Liver (tissue), 9 donors: ENCODE measurements around the gene INHBC. TPM values are rescaled to one million over a fixed set of nuclear protein-coding genes. Genes with fewer than 3 reads are reported as not detected.
A peak's percentile ranks its signal among the peaks of the same experiment; 100 is the strongest.

Source experiments
- DNase-seq: peaks from one replicate; pipeline ENCODE4 v3.0.0-alpha.2; 2017; ENCODE audit warnings: low spot score
- H3K27ac ChIP-seq, 2 donors: one replicate each; pipeline ENCODE4 v1.7.0; 2013; ENCODE audit warnings: inconsistent platforms in 2 of 2, low read length in 2 of 2, control low read depth in 1 of 2, low read depth in 1 of 2, mild to moderate bottlenecking in 1 of 2
- H3K27me3 ChIP-seq, 4 donors: one replicate each; pipeline versions ENCODE4 v1.6.1 to v1.7.0; 2013; ENCODE audit warnings: low read length in 3 of 4, inconsistent platforms in 1 of 4, mild to moderate bottlenecking in 1 of 4, moderate library complexity in 1 of 4; ENCODE audit not compliant: control insufficient read depth in 4 of 4, insufficient read depth in 4 of 4
- H3K36me3 ChIP-seq, 4 donors: one replicate each; pipeline versions ENCODE4 v1.6.1 to v1.7.0; 2013; ENCODE audit warnings: low read length in 3 of 4, mild to moderate bottlenecking in 3 of 4, low read depth in 1 of 4, moderate library complexity in 1 of 4; ENCODE audit not compliant: control insufficient read depth in 4 of 4, insufficient read depth in 3 of 4
- H3K4me1 ChIP-seq, 4 donors: one replicate each; pipeline versions ENCODE4 v1.6.1 to v1.7.0; 2013; ENCODE audit warnings: low read length in 3 of 4, mild to moderate bottlenecking in 3 of 4, moderate library complexity in 1 of 4; ENCODE audit not compliant: control insufficient read depth in 4 of 4, insufficient read depth in 4 of 4
- H3K4me3 ChIP-seq, 3 donors: one replicate each; pipeline versions ENCODE4 v1.6.1 to v1.7.0; 2013; ENCODE audit warnings: low read length in 3 of 3, control low read depth in 1 of 3, low read depth in 1 of 3, mild to moderate bottlenecking in 1 of 3
- H3K9ac ChIP-seq, 2 donors: one replicate each; pipeline ENCODE4 v1.7.0; 2013; ENCODE audit warnings: low read length in 2 of 2, mild to moderate bottlenecking in 2 of 2, moderate library complexity in 2 of 2, control low read depth in 1 of 2, low read depth in 1 of 2
- H3K9me3 ChIP-seq, 4 donors: one replicate each; pipeline versions ENCODE4 v1.6.1 to v1.7.0; 2013; ENCODE audit warnings: low read length in 3 of 4; ENCODE audit not compliant: control insufficient read depth in 4 of 4
- EGR1 ChIP-seq, 2 donors: IDR thresholded peaks; 2 replicates each; pipeline ENCODE4 v1.6.1; 2016 to 2018; ENCODE audit warnings: antibody characterized with exemption in 2 of 2, low read depth in 2 of 2
- FOXA1 ChIP-seq: IDR thresholded peaks from 2 replicates; pipeline ENCODE4 v1.6.1; 2016; ENCODE audit warnings: antibody characterized with exemption
- FOXA2 ChIP-seq: IDR thresholded peaks from 2 replicates; pipeline ENCODE4 v1.6.1; 2016; ENCODE audit warnings: antibody characterized with exemption
- GABPA ChIP-seq, 2 donors: IDR thresholded peaks in 1 of 2; conservative IDR thresholded peaks in 1 of 2; 2 replicates each; pipeline ENCODE4 v1.6.1; 2016; ENCODE audit warnings: antibody characterized with exemption in 2 of 2, mild to moderate bottlenecking in 1 of 2, moderate library complexity in 1 of 2
- HNF4A ChIP-seq, 2 donors: conservative IDR thresholded peaks; 2 replicates each; pipeline ENCODE4 v1.6.1; 2016; ENCODE audit warnings: antibody characterized with exemption in 2 of 2, mild to moderate bottlenecking in 2 of 2
- HNF4G ChIP-seq: IDR thresholded peaks from 2 replicates; pipeline ENCODE4 v1.6.1; 2016; ENCODE audit warnings: antibody characterized with exemption
- JUND ChIP-seq, 2 donors: IDR thresholded peaks; 2 replicates each; pipeline ENCODE4 v1.6.1; 2016; ENCODE audit warnings: antibody characterized with exemption in 2 of 2
- NR2F2 ChIP-seq: IDR thresholded peaks from 2 replicates; pipeline ENCODE4 v1.6.1; 2016; ENCODE audit warnings: antibody characterized with exemption
- RAD21 ChIP-seq, 2 donors: IDR thresholded peaks; 2 replicates each; pipeline ENCODE4 v1.6.1; 2016; ENCODE audit warnings: antibody characterized with exemption in 2 of 2, mild to moderate bottlenecking in 2 of 2
- RXRA ChIP-seq, 2 donors: IDR thresholded peaks; 2 replicates each; pipeline ENCODE4 v1.6.1; 2017 to 2018; ENCODE audit warnings: antibody characterized with exemption in 2 of 2, mild to moderate bottlenecking in 1 of 2
- SP1 ChIP-seq: IDR thresholded peaks from 2 replicates; pipeline ENCODE4 v1.6.1; 2018; ENCODE audit warnings: antibody characterized with exemption, mild to moderate bottlenecking
- TAF1 ChIP-seq: conservative IDR thresholded peaks from 2 replicates; pipeline ENCODE4 v1.6.1; 2016; ENCODE audit warnings: antibody characterized with exemption, mild to moderate bottlenecking
- YY1 ChIP-seq: IDR thresholded peaks from 2 replicates; pipeline ENCODE4 v1.6.1; 2016; ENCODE audit warnings: antibody characterized with exemption, mild to moderate bottlenecking
- WGBS: extraction: QIAGEN DNeasy Blood & Tissue Kit; methylation state at CpG from one replicate; pipeline ENCODE4 v1.1.7; 2013; 5-methylcytosine and 5-hydroxymethylcytosine counted together
- polyA plus RNA-seq, 2 donors: library from polyadenylated mRNA; stranded (reverse) in 1 of 2; unstranded in 1 of 2; fragments of 200-250 nt in 1 of 2; fragments of >200 nt in 1 of 2; fragmentation: Nextera tagmentation in 1 of 2; extraction: Ambion mirVana in 1 of 2; gene quantifications; one replicate each; pipeline versions ENCODE4 v1.2.1 to v1.2.3, GENCODE V29; 2013 to 2015
- total RNA-seq, 2 donors: library from RNA; depleted of rRNA; stranded (reverse); fragments of >200 nt; gene quantifications; one replicate each; pipeline ENCODE4 v1.2.3, GENCODE V29; 2014
- TF ChIP-seq, protein P1 (sequence below): IDR thresholded peaks from 2 replicates; pipeline ENCODE4 v1.6.1; 2016; ENCODE audit warnings: antibody characterized with exemption, mild to moderate bottlenecking
- TF ChIP-seq, protein P2 (sequence below): IDR thresholded peaks from 2 replicates; pipeline ENCODE4 v1.6.1; 2016; ENCODE audit warnings: antibody characterized with exemption
- TF ChIP-seq, protein P3 (sequence below): fragments of 150-350 bp; IDR thresholded peaks from 2 replicates; pipeline ENCODE4 v1.5.1; 2017; ENCODE audit warnings: improper control_type of control experiment, low read depth, low read length; ENCODE audit not compliant: missing input control
- TF ChIP-seq, protein P4 (sequence below): IDR thresholded peaks from 2 replicates; pipeline ENCODE4 v1.6.1; 2016; ENCODE audit warnings: antibody characterized with exemption
- TF ChIP-seq, protein P5 (sequence below): IDR thresholded peaks from 2 replicates; pipeline ENCODE4 v1.6.1; 2016; ENCODE audit warnings: antibody characterized with exemption
- donor health status: healthy.
- donor health status: healthy.
- donor health status: healthy.
- donor health status: healthy.
- donor health status: healthy.

Gene INHBC
- total and polyA plus RNA-seq, 4 donors, result 2.8 to 134 (median 86.7) TPM

DNA sequence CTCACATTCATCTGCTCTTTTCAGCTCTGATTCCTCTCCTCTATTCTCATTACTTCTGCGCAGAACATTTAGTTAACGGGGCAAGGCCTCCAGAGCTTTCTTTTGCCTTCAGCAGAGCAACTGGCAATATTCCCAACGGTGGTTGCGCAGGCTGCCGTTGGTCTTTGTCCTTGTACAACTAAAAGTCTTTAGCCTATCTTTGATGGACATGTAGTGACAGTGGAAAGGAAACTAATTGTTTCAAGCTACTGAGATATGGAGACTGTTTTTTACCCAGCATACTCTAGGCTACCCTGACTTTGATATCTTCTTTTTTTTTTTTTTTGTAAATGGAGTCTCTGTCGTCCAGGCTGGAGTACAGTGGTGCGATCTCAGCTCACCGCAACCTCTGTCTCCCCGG, 16.3 kb upstream of the INHBC start:
- no peak overlapping the region for H3K9ac ChIP-seq
- peak overlapping the region in 1 of 2 donors; percentile 3 for H3K27ac ChIP-seq
- 52% methylated on average over 9 of the region's 9 CpGs for WGBS
- peaks cover 0 to 7% (median 4%) of the 10 kb centered on the region in 4 donors for H3K36me3 ChIP-seq
- no peak for DNase-seq
- no peaks in the 10 kb centered on the region for H3K9me3 ChIP-seq
- H3K4me1 ChIP-seq, result peaks cover 7 to 21% (median 13%) of the 10 kb centered on the region in 4 donors
- TF ChIP-seq EGR1 (IDR thresholded peaks at IDR 0.05; ENCODE audit: low read depth in 2 of 2) (no peak), RAD21 (IDR thresholded peaks at IDR 0.05) (peak; percentile 17 to 43), FOXA1 (no peak), SP1 (peak; percentile 37), HNF4A (conservative IDR thresholded peaks at IDR 0.05) (peak; percentile 69 to 73), GABPA (IDR thresholded peaks at IDR 0.05 in 1 of 2, conservative IDR thresholded peaks at IDR 0.05 in 1 of 2) (no peak), YY1 (peak; percentile 61), NR2F2 (no peak), HNF4G (no peak), TAF1 (no peak), RXRA (IDR thresholded peaks at IDR 0.05) (peak; percentile 8 to 30), FOXA2 (no peak), JUND (IDR thresholded peaks at IDR 0.05) (no peak)
- TF ChIP-seq, protein P1, sequence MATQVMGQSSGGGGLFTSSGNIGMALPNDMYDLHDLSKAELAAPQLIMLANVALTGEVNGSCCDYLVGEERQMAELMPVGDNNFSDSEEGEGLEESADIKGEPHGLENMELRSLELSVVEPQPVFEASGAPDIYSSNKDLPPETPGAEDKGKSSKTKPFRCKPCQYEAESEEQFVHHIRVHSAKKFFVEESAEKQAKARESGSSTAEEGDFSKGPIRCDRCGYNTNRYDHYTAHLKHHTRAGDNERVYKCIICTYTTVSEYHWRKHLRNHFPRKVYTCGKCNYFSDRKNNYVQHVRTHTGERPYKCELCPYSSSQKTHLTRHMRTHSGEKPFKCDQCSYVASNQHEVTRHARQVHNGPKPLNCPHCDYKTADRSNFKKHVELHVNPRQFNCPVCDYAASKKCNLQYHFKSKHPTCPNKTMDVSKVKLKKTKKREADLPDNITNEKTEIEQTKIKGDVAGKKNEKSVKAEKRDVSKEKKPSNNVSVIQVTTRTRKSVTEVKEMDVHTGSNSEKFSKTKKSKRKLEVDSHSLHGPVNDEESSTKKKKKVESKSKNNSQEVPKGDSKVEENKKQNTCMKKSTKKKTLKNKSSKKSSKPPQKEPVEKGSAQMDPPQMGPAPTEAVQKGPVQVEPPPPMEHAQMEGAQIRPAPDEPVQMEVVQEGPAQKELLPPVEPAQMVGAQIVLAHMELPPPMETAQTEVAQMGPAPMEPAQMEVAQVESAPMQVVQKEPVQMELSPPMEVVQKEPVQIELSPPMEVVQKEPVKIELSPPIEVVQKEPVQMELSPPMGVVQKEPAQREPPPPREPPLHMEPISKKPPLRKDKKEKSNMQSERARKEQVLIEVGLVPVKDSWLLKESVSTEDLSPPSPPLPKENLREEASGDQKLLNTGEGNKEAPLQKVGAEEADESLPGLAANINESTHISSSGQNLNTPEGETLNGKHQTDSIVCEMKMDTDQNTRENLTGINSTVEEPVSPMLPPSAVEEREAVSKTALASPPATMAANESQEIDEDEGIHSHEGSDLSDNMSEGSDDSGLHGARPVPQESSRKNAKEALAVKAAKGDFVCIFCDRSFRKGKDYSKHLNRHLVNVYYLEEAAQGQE, result peak; percentile 22
- TF ChIP-seq, protein P2, sequence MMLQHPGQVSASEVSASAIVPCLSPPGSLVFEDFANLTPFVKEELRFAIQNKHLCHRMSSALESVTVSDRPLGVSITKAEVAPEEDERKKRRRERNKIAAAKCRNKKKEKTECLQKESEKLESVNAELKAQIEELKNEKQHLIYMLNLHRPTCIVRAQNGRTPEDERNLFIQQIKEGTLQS, result no peak
- TF ChIP-seq, protein P3, sequence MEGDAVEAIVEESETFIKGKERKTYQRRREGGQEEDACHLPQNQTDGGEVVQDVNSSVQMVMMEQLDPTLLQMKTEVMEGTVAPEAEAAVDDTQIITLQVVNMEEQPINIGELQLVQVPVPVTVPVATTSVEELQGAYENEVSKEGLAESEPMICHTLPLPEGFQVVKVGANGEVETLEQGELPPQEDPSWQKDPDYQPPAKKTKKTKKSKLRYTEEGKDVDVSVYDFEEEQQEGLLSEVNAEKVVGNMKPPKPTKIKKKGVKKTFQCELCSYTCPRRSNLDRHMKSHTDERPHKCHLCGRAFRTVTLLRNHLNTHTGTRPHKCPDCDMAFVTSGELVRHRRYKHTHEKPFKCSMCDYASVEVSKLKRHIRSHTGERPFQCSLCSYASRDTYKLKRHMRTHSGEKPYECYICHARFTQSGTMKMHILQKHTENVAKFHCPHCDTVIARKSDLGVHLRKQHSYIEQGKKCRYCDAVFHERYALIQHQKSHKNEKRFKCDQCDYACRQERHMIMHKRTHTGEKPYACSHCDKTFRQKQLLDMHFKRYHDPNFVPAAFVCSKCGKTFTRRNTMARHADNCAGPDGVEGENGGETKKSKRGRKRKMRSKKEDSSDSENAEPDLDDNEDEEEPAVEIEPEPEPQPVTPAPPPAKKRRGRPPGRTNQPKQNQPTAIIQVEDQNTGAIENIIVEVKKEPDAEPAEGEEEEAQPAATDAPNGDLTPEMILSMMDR, result no peak
- TF ChIP-seq, protein P4, sequence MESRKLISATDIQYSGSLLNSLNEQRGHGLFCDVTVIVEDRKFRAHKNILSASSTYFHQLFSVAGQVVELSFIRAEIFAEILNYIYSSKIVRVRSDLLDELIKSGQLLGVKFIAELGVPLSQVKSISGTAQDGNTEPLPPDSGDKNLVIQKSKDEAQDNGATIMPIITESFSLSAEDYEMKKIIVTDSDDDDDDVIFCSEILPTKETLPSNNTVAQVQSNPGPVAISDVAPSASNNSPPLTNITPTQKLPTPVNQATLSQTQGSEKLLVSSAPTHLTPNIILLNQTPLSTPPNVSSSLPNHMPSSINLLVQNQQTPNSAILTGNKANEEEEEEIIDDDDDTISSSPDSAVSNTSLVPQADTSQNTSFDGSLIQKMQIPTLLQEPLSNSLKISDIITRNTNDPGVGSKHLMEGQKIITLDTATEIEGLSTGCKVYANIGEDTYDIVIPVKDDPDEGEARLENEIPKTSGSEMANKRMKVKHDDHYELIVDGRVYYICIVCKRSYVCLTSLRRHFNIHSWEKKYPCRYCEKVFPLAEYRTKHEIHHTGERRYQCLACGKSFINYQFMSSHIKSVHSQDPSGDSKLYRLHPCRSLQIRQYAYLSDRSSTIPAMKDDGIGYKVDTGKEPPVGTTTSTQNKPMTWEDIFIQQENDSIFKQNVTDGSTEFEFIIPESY, result no peak
- TF ChIP-seq, protein P5, sequence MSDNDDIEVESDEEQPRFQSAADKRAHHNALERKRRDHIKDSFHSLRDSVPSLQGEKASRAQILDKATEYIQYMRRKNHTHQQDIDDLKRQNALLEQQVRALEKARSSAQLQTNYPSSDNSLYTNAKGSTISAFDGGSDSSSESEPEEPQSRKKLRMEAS, result no peak
- no peaks in the 10 kb centered on the region for H3K27me3 ChIP-seq
- no peak overlapping the region for H3K4me3 ChIP-seq
